Urinary bladder (tissue), 4 donors: ENCODE measurements around the gene LSM4. TPM values are rescaled to one million over a fixed set of nuclear protein-coding genes. Genes with fewer than 3 reads are reported as not detected.

Experiments used
- DNase-seq: peaks from one replicate; pipeline ENCODE4 v3.0.0-alpha.2; 2015; ENCODE audit errors: extremely low spot score
- H3K27ac ChIP-seq: one replicate; pipeline ENCODE4 v1.5.1; 2013; ENCODE audit warnings: low read depth, mild to moderate bottlenecking, moderate library complexity
- H3K36me3 ChIP-seq: one replicate; pipeline ENCODE4 v1.6.1; 2013; ENCODE audit warnings: mild to moderate bottlenecking, moderate library complexity; ENCODE audit not compliant: insufficient read depth
- H3K4me1 ChIP-seq: one replicate; pipeline ENCODE4 v1.6.1; 2013; ENCODE audit warnings: mild to moderate bottlenecking, moderate library complexity; ENCODE audit not compliant: insufficient read depth
- H3K4me3 ChIP-seq: one replicate; pipeline ENCODE4 v1.5.1; 2013; ENCODE audit warnings: low read depth, low read length
- WGBS: extraction: QIAGEN DNeasy Blood & Tissue Kit; methylation state at CpG from one replicate; pipeline ENCODE4 v1.1.7; 2013; 5-methylcytosine and 5-hydroxymethylcytosine counted together
- polyA plus RNA-seq: library from polyadenylated mRNA; stranded (reverse); fragments of 200-250 nt; gene quantifications from one replicate; pipeline ENCODE4 v1.2.3, GENCODE V29; 2013
- small RNA-seq: library from RNA; depleted of rRNA; stranded (forward); fragments of <200 nt; gene quantifications from one replicate; pipeline ENCODE3, GENCODE V24; 2014
- total RNA-seq: library from RNA; depleted of rRNA; stranded (reverse); fragments of >200 nt; gene quantifications from one replicate; pipeline ENCODE4 v1.2.3, GENCODE V29; 2014
- donor health status: healthy with polysubstance abuse.
- donor health status: healthy.

LSM4 gene
- total and polyA plus RNA-seq, 2 donors, result 56.5 to 97.5 TPM

- DNase-seq, result no peak
- H3K4me3 ChIP-seq, result no peak overlapping the region
- H3K36me3 ChIP-seq, result peaks cover 6% of the 10 kb centered on the region
- H3K27ac ChIP-seq, result no peak overlapping the region
- no peaks in the 10 kb centered on the region for H3K4me1 ChIP-seq
- 83% methylated on average over 16 of the region's 16 CpGs for WGBS
These were observed 59.3 kb downstream of the LSM4 start for GRCh38 chr19:18263324-18264136.

GRCh38 chr19:18262917-18263316 lies 60.0 kb downstream of the LSM4 start:
- no peak for DNase-seq
- H3K4me3 ChIP-seq, result no peak overlapping the region
- H3K27ac ChIP-seq, result no peak overlapping the region
- no peaks in the 10 kb centered on the region for H3K4me1 ChIP-seq
- WGBS, result 90% methylated on average over 10 of the region's 10 CpGs
- H3K36me3 ChIP-seq, result peaks cover 6% of the 10 kb centered on the region

GRCh38 chr19:18262144-18262543 lies 60.7 kb downstream of the LSM4 start:
- no peak overlapping the region for H3K4me3 ChIP-seq
- no peaks in the 10 kb centered on the region for H3K4me1 ChIP-seq
- peaks cover 6% of the 10 kb centered on the region for H3K36me3 ChIP-seq
- H3K27ac ChIP-seq, result no peak overlapping the region
- no peak for DNase-seq

- H3K27ac ChIP-seq, result no peak overlapping the region
- no peaks in the 10 kb centered on the region for H3K4me1 ChIP-seq
- DNase-seq, result no peak
- H3K36me3 ChIP-seq, result peaks cover 4% of the 10 kb centered on the region
- no peak overlapping the region for H3K4me3 ChIP-seq
- WGBS, result 89% methylated on average over 2 of the region's 2 CpGs
These were observed 61.4 kb downstream of the LSM4 start for GRCh38 chr19:18261474-18261873.

GRCh38 chr19:18259893-18260292 lies 63.0 kb downstream of the LSM4 start:
- no peaks in the 10 kb centered on the region for H3K4me1 ChIP-seq
- no peak overlapping the region for H3K4me3 ChIP-seq
- H3K36me3 ChIP-seq, result peaks cover 2% of the 10 kb centered on the region
- no peak for DNase-seq
- H3K27ac ChIP-seq, result no peak overlapping the region
- 90% methylated on average over 4 of the region's 4 CpGs for WGBS

GRCh38 chr19:18257503-18258470 lies 65.1 kb downstream of the LSM4 start:
- WGBS, result 93% methylated on average over 55 of the region's 55 CpGs
- Histone ChIP-seq H3K27ac (no peak overlapping the region), H3K4me1 (no peaks in the 10 kb centered on the region), H3K4me3 (no peak overlapping the region), H3K36me3 (no peaks in the 10 kb centered on the region)
- no peak for DNase-seq

Small RNA genes lying within 50 kb of the gene (small RNA-seq; reads per million reads assigned to genes)
- gene MIR3188, result 0.27 reads per million
- not detected for gene RN7SL513P
- gene RPL39P38, result not detected

Other genes with a start within 250 kb of the LSM4 start
- 0.63 TPM for gene IL12RB1, start 236.1 kb downstream of the LSM4 start, total RNA-seq
- gene IL12RB1, start 236.1 kb downstream of the LSM4 start, polyA plus RNA-seq, result 1.1 TPM
- 3.5 TPM for gene MAST3, start 225.3 kb downstream of the LSM4 start, total RNA-seq
- 7.0 TPM for gene MAST3, start 225.3 kb downstream of the LSM4 start, polyA plus RNA-seq
- 12.2 TPM for gene PIK3R2, start 169.9 kb downstream of the LSM4 start, total RNA-seq
- gene PIK3R2, start 169.9 kb downstream of the LSM4 start, polyA plus RNA-seq, result 17.0 TPM
- 6.6 TPM for gene IFI30, start 149.3 kb downstream of the LSM4 start, total RNA-seq
- gene IFI30, start 149.3 kb downstream of the LSM4 start, polyA plus RNA-seq, result 90.6 TPM
- 4.2 TPM for gene MPV17L2, start 129.9 kb downstream of the LSM4 start, total RNA-seq
- gene MPV17L2, start 129.9 kb downstream of the LSM4 start, polyA plus RNA-seq, result 22.8 TPM
- 4.7 TPM for gene RAB3A, start 119.0 kb downstream of the LSM4 start, total RNA-seq
- gene RAB3A, start 119.0 kb downstream of the LSM4 start, polyA plus RNA-seq, result 5.5 TPM
- 1.7 TPM for gene PDE4C, start 96.6 kb downstream of the LSM4 start, total RNA-seq
- 1.1 TPM for gene PDE4C, start 96.6 kb downstream of the LSM4 start, polyA plus RNA-seq
- 1.3 TPM for gene IQCN, start 48.6 kb downstream of the LSM4 start, total RNA-seq
- gene IQCN, start 48.6 kb downstream of the LSM4 start, polyA plus RNA-seq, result 1.8 TPM
- gene JUND, start 41.5 kb downstream of the LSM4 start, total RNA-seq, result 59.5 TPM
- 473 TPM for gene JUND, start 41.5 kb downstream of the LSM4 start, polyA plus RNA-seq
- gene PGPEP1, start 17.5 kb upstream of the LSM4 start, total RNA-seq, result 13.9 TPM
- gene PGPEP1, start 17.5 kb upstream of the LSM4 start, polyA plus RNA-seq, result 19.0 TPM
- gene GDF15, start 63.1 kb upstream of the LSM4 start, total RNA-seq, result 12.5 TPM
- 58.2 TPM for gene GDF15, start 63.1 kb upstream of the LSM4 start, polyA plus RNA-seq
- 2.9 TPM for gene LRRC25, start 74.5 kb upstream of the LSM4 start, total RNA-seq
- gene LRRC25, start 74.5 kb upstream of the LSM4 start, polyA plus RNA-seq, result 7.0 TPM
- 28.8 TPM for gene SSBP4, start 96.3 kb upstream of the LSM4 start, total RNA-seq
- gene SSBP4, start 96.3 kb upstream of the LSM4 start, polyA plus RNA-seq, result 81.3 TPM
- gene ISYNA1, start 115.1 kb upstream of the LSM4 start, total RNA-seq, result 26.0 TPM
- gene ISYNA1, start 115.1 kb upstream of the LSM4 start, polyA plus RNA-seq, result 35.6 TPM
- gene ELL, start 199.0 kb upstream of the LSM4 start, total RNA-seq, result 9.7 TPM
- gene ELL, start 199.0 kb upstream of the LSM4 start, polyA plus RNA-seq, result 13.9 TPM
- 71.3 TPM for gene FKBP8, start 220.5 kb upstream of the LSM4 start, total RNA-seq
- 317 TPM for gene FKBP8, start 220.5 kb upstream of the LSM4 start, polyA plus RNA-seq
- 33.8 TPM for gene KXD1, start 234.8 kb upstream of the LSM4 start, total RNA-seq
- gene KXD1, start 234.8 kb upstream of the LSM4 start, polyA plus RNA-seq, result 120 TPM
- 610 TPM for gene UBA52, start 248.8 kb upstream of the LSM4 start, total RNA-seq
- 1,360 TPM for gene UBA52, start 248.8 kb upstream of the LSM4 start, polyA plus RNA-seq